ENCODE measurements around the gene CD180.

The CD180 gene

DNA sequence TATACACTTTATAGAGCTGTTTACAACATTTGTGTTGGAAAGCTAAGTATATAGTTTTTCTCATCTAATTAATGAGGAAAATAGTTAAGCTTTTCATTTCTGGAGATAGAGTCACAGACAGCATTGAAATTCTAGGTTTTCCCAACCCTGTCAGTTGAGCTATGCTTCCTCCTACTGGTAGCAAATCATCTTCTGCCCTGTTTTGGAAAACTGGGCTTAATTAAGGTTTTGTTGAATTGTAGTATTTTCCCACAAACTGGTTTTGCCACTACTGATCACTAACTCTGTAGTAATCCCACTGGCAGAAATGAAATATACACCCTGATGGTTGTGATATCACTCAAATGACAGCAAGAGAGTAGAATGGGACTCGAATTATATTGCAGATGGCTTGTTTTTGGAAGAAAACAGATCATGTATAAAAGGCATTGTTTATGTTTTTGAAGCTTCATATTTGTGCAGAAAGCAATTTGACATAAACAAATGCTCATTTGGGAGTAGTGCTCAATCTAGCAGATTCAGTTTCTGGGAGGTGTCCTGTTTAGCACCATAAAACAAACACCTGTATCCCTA lies 46.6 kb downstream of the CD180 start:
- TF ChIP-seq POLR2AphosphoS5 (IDR thresholded peaks at IDR 0.05; ENCODE audit: low read depth) (no peak), SPI1 (IDR thresholded peaks at IDR 0.05; ENCODE audit: borderline replicate concordance, low read depth) (no peak), GABPA (IDR thresholded peaks at IDR 0.05; ENCODE audit: low read depth) (no peak)
- TF ChIP-seq, protein P1, sequence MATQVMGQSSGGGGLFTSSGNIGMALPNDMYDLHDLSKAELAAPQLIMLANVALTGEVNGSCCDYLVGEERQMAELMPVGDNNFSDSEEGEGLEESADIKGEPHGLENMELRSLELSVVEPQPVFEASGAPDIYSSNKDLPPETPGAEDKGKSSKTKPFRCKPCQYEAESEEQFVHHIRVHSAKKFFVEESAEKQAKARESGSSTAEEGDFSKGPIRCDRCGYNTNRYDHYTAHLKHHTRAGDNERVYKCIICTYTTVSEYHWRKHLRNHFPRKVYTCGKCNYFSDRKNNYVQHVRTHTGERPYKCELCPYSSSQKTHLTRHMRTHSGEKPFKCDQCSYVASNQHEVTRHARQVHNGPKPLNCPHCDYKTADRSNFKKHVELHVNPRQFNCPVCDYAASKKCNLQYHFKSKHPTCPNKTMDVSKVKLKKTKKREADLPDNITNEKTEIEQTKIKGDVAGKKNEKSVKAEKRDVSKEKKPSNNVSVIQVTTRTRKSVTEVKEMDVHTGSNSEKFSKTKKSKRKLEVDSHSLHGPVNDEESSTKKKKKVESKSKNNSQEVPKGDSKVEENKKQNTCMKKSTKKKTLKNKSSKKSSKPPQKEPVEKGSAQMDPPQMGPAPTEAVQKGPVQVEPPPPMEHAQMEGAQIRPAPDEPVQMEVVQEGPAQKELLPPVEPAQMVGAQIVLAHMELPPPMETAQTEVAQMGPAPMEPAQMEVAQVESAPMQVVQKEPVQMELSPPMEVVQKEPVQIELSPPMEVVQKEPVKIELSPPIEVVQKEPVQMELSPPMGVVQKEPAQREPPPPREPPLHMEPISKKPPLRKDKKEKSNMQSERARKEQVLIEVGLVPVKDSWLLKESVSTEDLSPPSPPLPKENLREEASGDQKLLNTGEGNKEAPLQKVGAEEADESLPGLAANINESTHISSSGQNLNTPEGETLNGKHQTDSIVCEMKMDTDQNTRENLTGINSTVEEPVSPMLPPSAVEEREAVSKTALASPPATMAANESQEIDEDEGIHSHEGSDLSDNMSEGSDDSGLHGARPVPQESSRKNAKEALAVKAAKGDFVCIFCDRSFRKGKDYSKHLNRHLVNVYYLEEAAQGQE (IDR thresholded peaks at IDR 0.05; ENCODE audit: insufficient replicate concordance, low read depth), result no peak
- TF ChIP-seq, protein P2, sequence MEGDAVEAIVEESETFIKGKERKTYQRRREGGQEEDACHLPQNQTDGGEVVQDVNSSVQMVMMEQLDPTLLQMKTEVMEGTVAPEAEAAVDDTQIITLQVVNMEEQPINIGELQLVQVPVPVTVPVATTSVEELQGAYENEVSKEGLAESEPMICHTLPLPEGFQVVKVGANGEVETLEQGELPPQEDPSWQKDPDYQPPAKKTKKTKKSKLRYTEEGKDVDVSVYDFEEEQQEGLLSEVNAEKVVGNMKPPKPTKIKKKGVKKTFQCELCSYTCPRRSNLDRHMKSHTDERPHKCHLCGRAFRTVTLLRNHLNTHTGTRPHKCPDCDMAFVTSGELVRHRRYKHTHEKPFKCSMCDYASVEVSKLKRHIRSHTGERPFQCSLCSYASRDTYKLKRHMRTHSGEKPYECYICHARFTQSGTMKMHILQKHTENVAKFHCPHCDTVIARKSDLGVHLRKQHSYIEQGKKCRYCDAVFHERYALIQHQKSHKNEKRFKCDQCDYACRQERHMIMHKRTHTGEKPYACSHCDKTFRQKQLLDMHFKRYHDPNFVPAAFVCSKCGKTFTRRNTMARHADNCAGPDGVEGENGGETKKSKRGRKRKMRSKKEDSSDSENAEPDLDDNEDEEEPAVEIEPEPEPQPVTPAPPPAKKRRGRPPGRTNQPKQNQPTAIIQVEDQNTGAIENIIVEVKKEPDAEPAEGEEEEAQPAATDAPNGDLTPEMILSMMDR (IDR thresholded peaks at IDR 0.05; ENCODE audit: insufficient read depth, low read length), result no peak
- DNase-seq (ENCODE audit: low read depth in 1 of 2, low spot score in 1 of 2), result no peak
- no peak overlapping the region for H3K27ac ChIP-seq (replicated peaks)
- no peak overlapping the region for H3K4me3 ChIP-seq (replicated peaks; ENCODE audit: insufficient read depth, low read length)
- no peaks in the 10 kb centered on the region for H3K27me3 ChIP-seq (ENCODE audit: insufficient read depth, poor library complexity, severe bottlenecking)

DNA sequence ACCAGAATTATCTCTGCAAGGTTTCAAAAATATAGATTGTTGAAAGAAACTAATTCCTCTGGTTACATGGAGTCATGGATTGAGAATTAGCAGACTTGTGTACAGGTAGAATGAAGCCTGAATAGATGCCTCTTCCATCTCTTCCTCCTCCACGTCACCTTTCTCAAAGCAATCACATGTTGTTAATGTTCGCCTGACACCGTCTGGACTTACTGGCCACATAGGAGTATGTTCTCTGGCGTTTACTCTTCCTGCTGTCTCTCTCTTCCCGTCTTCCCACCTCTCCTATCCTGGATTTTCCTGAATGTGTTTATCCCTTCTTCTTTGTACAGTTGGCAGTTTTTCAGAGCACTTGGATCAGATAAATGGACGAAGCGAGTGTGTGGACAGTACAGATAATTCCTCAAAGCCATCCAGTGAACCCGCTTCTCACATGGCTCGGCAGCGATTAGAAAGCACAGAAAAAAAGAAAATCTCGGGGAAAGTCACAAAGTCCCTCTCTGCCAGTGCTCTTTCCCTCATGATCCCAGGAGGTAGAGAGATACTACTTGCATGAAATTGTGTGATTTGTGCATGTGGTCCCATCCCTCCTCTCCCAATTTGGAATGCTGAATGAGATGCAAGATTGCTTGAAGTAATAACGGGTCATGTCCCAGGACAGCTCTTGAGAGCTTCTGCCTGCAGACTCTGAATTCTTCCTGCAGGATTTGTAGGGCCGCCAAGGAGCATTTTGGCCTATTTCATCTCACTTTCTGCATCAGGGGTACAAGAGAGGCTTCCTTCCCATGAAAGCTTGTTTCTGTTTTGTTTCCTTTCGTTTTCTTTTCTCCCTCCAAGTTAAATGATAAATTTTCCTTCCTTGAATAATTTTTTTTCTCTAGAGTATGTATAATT lies 47.3 kb downstream of the CD180 start:
- Histone ChIP-seq H3K4me3 (replicated peaks; ENCODE audit: insufficient read depth, low read length) (no peak overlapping the region), H3K27ac (replicated peaks) (no peak overlapping the region), H3K27me3 (ENCODE audit: insufficient read depth, poor library complexity, severe bottlenecking) (no peaks in the 10 kb centered on the region)
- no peak for DNase-seq (ENCODE audit: low read depth in 1 of 2, low spot score in 1 of 2)
- TF ChIP-seq POLR2AphosphoS5 (IDR thresholded peaks at IDR 0.05; ENCODE audit: low read depth) (no peak), GABPA (IDR thresholded peaks at IDR 0.05; ENCODE audit: low read depth) (no peak), SPI1 (IDR thresholded peaks at IDR 0.05; ENCODE audit: borderline replicate concordance, low read depth) (no peak)
- TF ChIP-seq, protein P2 (IDR thresholded peaks at IDR 0.05; ENCODE audit: insufficient read depth, low read length), result no peak
- TF ChIP-seq, protein P1 (IDR thresholded peaks at IDR 0.05; ENCODE audit: insufficient replicate concordance, low read depth), result no peak

DNA sequence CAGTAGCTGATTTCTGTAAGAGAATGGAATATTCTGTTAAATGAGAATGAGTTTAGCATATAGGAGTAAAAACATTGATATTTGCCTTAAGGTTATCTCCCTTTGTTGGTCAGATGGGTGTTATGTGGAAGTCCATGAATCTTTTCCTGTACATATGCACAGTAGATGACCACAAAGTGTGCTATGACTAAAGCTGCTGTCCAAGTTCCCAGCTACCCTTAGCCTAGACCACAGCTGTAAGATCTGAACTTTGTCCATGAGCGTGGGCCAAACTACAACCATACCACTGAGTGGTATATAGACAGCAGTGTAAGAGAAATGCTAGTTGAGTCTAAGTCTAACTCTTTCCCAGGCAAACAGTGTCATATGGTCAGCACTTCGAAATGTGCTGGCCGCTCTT lies 48.8 kb downstream of the CD180 start:
- DNase-seq (ENCODE audit: low read depth in 1 of 2, low spot score in 1 of 2), result no peak
- TF ChIP-seq GABPA (IDR thresholded peaks at IDR 0.05; ENCODE audit: low read depth), result no peak
- TF ChIP-seq, protein P1 (IDR thresholded peaks at IDR 0.05; ENCODE audit: insufficient replicate concordance, low read depth), result no peak
- TF ChIP-seq, protein P2 (IDR thresholded peaks at IDR 0.05; ENCODE audit: insufficient read depth, low read length), result no peak
- TF ChIP-seq POLR2AphosphoS5 (IDR thresholded peaks at IDR 0.05; ENCODE audit: low read depth), result no peak
- no peak for TF ChIP-seq SPI1 (IDR thresholded peaks at IDR 0.05; ENCODE audit: borderline replicate concordance, low read depth)

More for the DNA sequence above, 48.8 kb downstream of the CD180 start:
- Histone ChIP-seq H3K27ac (replicated peaks) (no peak overlapping the region), H3K4me3 (replicated peaks; ENCODE audit: insufficient read depth, low read length) (no peak overlapping the region), H3K27me3 (ENCODE audit: insufficient read depth, poor library complexity, severe bottlenecking) (no peaks in the 10 kb centered on the region)

Data from HL-60 (cell line).